Lower lobe of right lung (tissue), 2 donors: ENCODE measurements around the gene SLC1A4. TPM values are rescaled to one million over a fixed set of nuclear protein-coding genes. Genes with fewer than 3 reads are reported as not detected.
A peak's percentile ranks its signal among the peaks of the same experiment; 100 is the strongest.

ENCODE experiments used
- ATAC-seq, 2 donors: fragments of 200-7000 bp; cut with Tn5 transposase; one replicate each; pipeline ENCODE4 v1.9.1; 2020 to 2022; ENCODE audit warnings: mild to moderate bottlenecking in 2 of 2, moderate library complexity in 2 of 2
- DNase-seq: peaks from one replicate; pipeline ENCODE4 v3.0.0-alpha.2; 2020
- H3K27ac ChIP-seq: fragments of 200-600 bp; one replicate; pipeline ENCODE4 v1.8.0; 2022
- H3K27me3 ChIP-seq: fragments of 200-600 bp; one replicate; pipeline ENCODE4 v1.8.0; 2022; ENCODE audit warnings: low read depth
- H3K36me3 ChIP-seq: fragments of 200-600 bp; one replicate; pipeline ENCODE4 v1.8.0; 2022; ENCODE audit warnings: mild to moderate bottlenecking
- H3K4me1 ChIP-seq: fragments of 200-600 bp; one replicate; pipeline ENCODE4 v1.8.0; 2022
- H3K4me3 ChIP-seq: fragments of 200-600 bp; one replicate; pipeline ENCODE4 v1.8.0; 2022; ENCODE audit warnings: mild to moderate bottlenecking
- H3K9me3 ChIP-seq: fragments of 200-600 bp; one replicate; pipeline ENCODE4 v1.8.0; 2022
- CTCF ChIP-seq: fragments of 200-600 bp; IDR thresholded peaks from one replicate; pipeline ENCODE4 v1.8.0; 2022; ENCODE audit warnings: antibody characterized with exemption, mild to moderate bottlenecking
- intact Hi-C: fragments of 100-400 bp; cut with DNase I; formaldehyde crosslinking; loops from one replicate; pipeline ENCODE4 v1.11.0; 2022
- total RNA-seq: library from RNA; stranded (reverse); fragmentation: NEBNext Ultra II Directional; extraction: Animal tissue kit (Norgen Biotek cat#: 25700); gene quantifications from one replicate; pipeline ENCODE4 v1.2.1, GENCODE V29; 2021
- donor health status: DM: no; HTN: yes; CAD: no; lungs with severe emphysema.

Gene SLC1A4
- total RNA-seq, 1 donor from 2014 or later = 9.7 TPM

DNA sequence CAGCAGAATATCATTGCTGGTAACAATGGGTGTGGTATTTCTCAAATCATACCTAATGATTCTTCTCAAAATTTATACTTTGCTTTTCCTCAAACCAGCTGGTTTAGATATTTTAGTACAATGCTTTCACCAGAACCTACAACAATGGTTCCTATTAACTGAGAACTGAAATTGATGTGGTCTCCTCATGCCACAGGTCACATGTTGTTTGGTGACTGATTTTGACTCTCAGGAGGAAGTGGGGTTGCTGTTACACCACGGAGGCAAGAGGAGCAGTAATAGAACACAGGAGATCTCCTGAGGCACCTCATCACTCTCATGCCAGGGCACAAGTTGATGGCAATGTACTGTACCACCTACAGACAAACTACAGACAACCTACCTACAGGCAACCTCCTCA, 64.0 kb downstream of the SLC1A4 start:
- Histone ChIP-seq H3K4me1 (peaks cover 26% of the 10 kb centered on the region), H3K27ac (no peak overlapping the region), H3K4me3 (no peak overlapping the region), H3K36me3 (no peaks in the 10 kb centered on the region), H3K27me3 (no peaks in the 10 kb centered on the region), H3K9me3 (no peaks in the 10 kb centered on the region)
- ATAC-seq (no peak), DNase-seq (no peak)
- intact Hi-C loops = no loop called here
- TF ChIP-seq CTCF = no peak

DNA sequence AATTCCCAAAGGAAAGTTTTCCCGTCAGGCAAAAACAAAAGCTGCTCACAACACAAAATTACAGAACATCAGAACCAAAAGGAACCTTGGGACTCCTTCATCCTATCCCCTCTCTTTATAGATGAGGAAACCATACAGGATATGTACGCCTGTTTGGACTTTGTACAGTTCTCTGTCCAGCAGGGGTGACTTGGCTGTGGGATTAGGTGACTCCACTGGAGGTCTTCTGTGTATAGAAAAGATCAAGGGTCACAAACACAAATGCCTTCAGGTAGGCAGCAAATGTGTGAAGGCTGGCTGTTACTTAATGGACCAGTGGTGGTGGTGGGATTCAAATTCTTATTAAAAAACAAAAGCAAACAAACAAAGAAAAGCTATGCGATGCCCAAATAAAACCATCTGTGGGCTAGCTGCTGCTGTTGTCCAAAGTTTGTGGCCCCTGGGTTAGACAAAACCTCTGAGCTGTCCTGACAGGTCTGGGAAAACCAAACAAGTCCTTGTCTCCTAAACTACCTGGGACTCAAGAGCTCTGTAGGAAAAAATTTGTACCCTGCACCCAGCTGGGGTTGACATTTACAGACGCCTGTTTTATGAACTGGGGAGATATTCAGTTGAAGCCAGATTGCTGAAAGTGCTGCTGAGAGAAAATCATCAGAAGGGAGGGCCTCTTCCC, 65.7 kb downstream of the SLC1A4 start:
- Histone ChIP-seq H3K36me3 (no peaks in the 10 kb centered on the region), H3K27ac (no peak overlapping the region), H3K27me3 (no peaks in the 10 kb centered on the region), H3K9me3 (no peaks in the 10 kb centered on the region), H3K4me3 (peak overlapping the region; percentile 85), H3K4me1 (peaks cover 43% of the 10 kb centered on the region)
- no peak for ATAC-seq
- DNase-seq = no peak
- intact Hi-C loops = no loop called here
- no peak for TF ChIP-seq CTCF

GRCh38 chr2:65055422-65056214, 66.4 kb downstream of the SLC1A4 start:
- H3K27ac ChIP-seq = peak overlapping the region; percentile 88
- no peaks in the 10 kb centered on the region for H3K27me3 ChIP-seq
- ATAC-seq (peak; percentile 55 to 57), DNase-seq (peak; percentile 80)
- no peak for TF ChIP-seq CTCF
- H3K4me1 ChIP-seq = peaks cover 49% of the 10 kb centered on the region
- no peaks in the 10 kb centered on the region for H3K9me3 ChIP-seq
- H3K36me3 ChIP-seq = no peaks in the 10 kb centered on the region
- H3K4me3 ChIP-seq = peak overlapping the region; percentile 85
- intact Hi-C loops = no loop called here

DNA sequence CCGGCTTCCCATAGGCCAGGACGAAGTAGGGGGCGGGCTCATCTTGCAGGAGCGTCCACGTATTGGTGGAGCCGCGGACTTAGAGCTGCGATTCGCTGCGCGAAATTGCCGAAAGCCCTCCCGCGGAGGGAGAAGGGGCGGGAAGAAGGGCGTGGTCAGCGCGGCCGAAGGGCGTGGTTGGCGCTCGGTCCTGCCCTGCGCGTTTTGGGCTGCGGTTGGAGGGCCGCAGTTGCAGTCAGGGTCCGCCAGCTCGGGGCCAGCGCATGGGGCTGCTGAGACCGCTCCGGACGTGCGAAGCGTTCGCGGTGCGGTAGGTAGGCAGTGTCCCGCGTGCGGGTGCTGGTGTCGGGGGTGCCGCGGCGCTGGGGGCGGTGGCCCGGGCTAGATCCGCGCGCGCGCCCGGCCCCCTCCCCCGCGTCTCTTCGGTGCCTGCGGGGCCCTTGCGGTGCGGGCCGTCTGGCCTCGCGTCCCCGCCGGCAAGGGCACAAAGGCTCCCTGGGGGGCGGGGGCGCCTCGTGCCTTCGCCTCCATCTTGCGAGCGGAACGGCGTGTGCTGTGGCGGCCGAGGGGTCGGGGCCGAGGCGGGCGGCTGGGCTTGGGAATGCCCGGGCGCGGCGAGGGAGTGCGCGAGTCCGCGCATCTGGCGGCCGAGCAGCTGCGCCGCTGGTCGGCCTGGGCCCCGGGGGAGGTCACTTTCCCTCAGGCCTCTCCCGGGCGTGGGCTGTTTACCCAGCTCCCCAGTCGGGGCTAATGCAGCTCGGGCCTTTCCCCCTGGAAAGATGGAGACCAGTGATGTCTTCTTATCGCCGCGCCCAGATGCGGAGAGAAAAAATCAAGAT, 67.2 kb downstream of the SLC1A4 start, which contains the start of gene CEP68:
Gene CEP68, plus strand, starts transcription at position 202 of the 839 bp plus-strand sequence. CDS start 13,029 bp downstream, outside the sequence.
- no peaks in the 10 kb centered on the region for H3K36me3 ChIP-seq
- intact Hi-C loops = no loop called here
- H3K4me3 ChIP-seq = peak within 1 kb of the TSS; percentile 85
- no peaks in the 10 kb centered on the region for H3K27me3 ChIP-seq
- TF ChIP-seq CTCF = no peak
- peaks cover 49% of the 10 kb centered on the region for H3K4me1 ChIP-seq
- H3K9me3 ChIP-seq = no peaks in the 10 kb centered on the region
- peak within 1 kb of the TSS; percentile 88 for H3K27ac ChIP-seq
- DNase-seq = peak; percentile 97
- peak; percentile 99 for ATAC-seq

GRCh38 chr2:65057054-65057375, 67.8 kb downstream of the SLC1A4 start:
- DNase-seq (no peak), ATAC-seq (no peak)
- Histone ChIP-seq H3K27me3 (no peaks in the 10 kb centered on the region), H3K27ac (peak overlapping the region; percentile 88), H3K4me3 (peak overlapping the region; percentile 85), H3K9me3 (no peaks in the 10 kb centered on the region), H3K4me1 (peaks cover 49% of the 10 kb centered on the region), H3K36me3 (no peaks in the 10 kb centered on the region)
- intact Hi-C loops = no loop called here
- no peak for TF ChIP-seq CTCF
